RWPE2 (cell line): ENCODE measurements around the gene PDS5B.
A peak's percentile ranks its signal among the peaks of the same experiment; 100 is the strongest.

Experiments
- ATAC-seq: fragments of 200-7000 bp; cut with Tn5 transposase; 3 replicates; pipeline ENCODE4 v1.9.1; 2021; ENCODE audit warnings: low read depth
- DNase-seq: peaks from one replicate; pipeline ENCODE4 v3.0.0-alpha.2; 2020; ENCODE audit warnings: low spot score
- H3K27ac ChIP-seq: fragments of 450-650 bp; 2 replicates; pipeline ENCODE4 v1.5.1; 2017; ENCODE audit warnings: mild to moderate bottlenecking; ENCODE audit not compliant: poor library complexity, severe bottlenecking
- H3K27me3 ChIP-seq: fragments of 250-450 bp; sonication (Bioruptor Pico); 2 replicates; pipeline ENCODE4 v1.5.1; 2021; ENCODE audit warnings: mild to moderate bottlenecking, moderate library complexity; ENCODE audit not compliant: insufficient read depth, poor library complexity, severe bottlenecking
- H3K36me3 ChIP-seq: fragments of 250-450 bp; sonication (Bioruptor Pico); 2 replicates; pipeline ENCODE4 v1.5.1; 2020; ENCODE audit warnings: low read depth, mild to moderate bottlenecking, moderate library complexity
- H3K4me1 ChIP-seq: fragments of 250-450 bp; sonication (Bioruptor Pico); 2 replicates; pipeline ENCODE4 v1.5.1; 2021; ENCODE audit warnings: mild to moderate bottlenecking, moderate library complexity; ENCODE audit not compliant: insufficient read depth, poor library complexity, severe bottlenecking
- H3K4me3 ChIP-seq: fragments of 250-450 bp; sonication (Bioruptor Pico); 2 replicates; pipeline ENCODE4 v1.5.1; 2021; ENCODE audit warnings: mild to moderate bottlenecking, moderate library complexity; ENCODE audit not compliant: severe bottlenecking
- H3K9me3 ChIP-seq: fragments of 250-450 bp; sonication (Bioruptor Pico); 2 replicates; pipeline ENCODE4 v1.5.1; 2021; ENCODE audit warnings: mild to moderate bottlenecking, moderate library complexity; ENCODE audit not compliant: severe bottlenecking
- CTCF ChIP-seq: fragments of 450-650 bp; IDR thresholded peaks from one replicate; pipeline ENCODE4 v1.5.1; 2017; ENCODE audit warnings: mild to moderate bottlenecking, moderate library complexity; ENCODE audit not compliant: poor library complexity, severe bottlenecking

Gene PDS5B

DNA sequence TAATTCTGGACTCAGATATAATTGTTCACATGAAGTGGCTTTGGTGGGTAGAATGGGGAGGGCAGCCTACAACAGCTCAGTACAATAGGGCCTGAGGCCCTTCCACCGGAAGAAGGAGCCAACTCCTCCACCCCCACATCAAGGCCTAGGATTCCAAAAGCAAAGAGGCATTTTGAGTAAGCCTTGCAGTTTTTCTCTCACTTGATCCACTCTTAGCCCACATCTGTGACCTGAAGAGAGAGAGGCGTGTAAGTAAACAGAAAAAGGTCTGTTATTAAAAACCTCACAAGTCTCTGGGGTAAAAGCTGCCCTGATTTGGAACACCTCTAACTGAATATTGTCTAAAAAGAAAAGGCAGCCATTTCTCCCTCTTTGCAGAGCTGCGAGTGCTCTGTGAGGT lies 215.9 kb downstream of the PDS5B start:
- H3K9me3 ChIP-seq: no peaks in the 10 kb centered on the region
- H3K27ac ChIP-seq: no peak overlapping the region
- no peaks in the 10 kb centered on the region for H3K36me3 ChIP-seq
- no peak for DNase-seq
- TF ChIP-seq CTCF: no peak
- no peak overlapping the region for H3K4me3 ChIP-seq
- H3K27me3 ChIP-seq: no peaks in the 10 kb centered on the region
- ATAC-seq: no peak
- no peaks in the 10 kb centered on the region for H3K4me1 ChIP-seq

GRCh38 chr13:32804673-32805230 lies 218.5 kb downstream of the PDS5B start:
- H3K27me3 ChIP-seq: no peaks in the 10 kb centered on the region
- no peak for TF ChIP-seq CTCF
- DNase-seq (no peak), ATAC-seq (peak; percentile 61; the same call in 2 of the 3 replicates)
- H3K27ac ChIP-seq: no peak overlapping the region
- no peaks in the 10 kb centered on the region for H3K9me3 ChIP-seq
- no peak overlapping the region for H3K4me3 ChIP-seq
- no peaks in the 10 kb centered on the region for H3K4me1 ChIP-seq
- H3K36me3 ChIP-seq: no peaks in the 10 kb centered on the region

- H3K27ac ChIP-seq: no peak overlapping the region
- no peak overlapping the region for H3K4me3 ChIP-seq
These were observed 225.1 kb downstream of the PDS5B start for GRCh38 chr13:32811297-32811800.

DNA sequence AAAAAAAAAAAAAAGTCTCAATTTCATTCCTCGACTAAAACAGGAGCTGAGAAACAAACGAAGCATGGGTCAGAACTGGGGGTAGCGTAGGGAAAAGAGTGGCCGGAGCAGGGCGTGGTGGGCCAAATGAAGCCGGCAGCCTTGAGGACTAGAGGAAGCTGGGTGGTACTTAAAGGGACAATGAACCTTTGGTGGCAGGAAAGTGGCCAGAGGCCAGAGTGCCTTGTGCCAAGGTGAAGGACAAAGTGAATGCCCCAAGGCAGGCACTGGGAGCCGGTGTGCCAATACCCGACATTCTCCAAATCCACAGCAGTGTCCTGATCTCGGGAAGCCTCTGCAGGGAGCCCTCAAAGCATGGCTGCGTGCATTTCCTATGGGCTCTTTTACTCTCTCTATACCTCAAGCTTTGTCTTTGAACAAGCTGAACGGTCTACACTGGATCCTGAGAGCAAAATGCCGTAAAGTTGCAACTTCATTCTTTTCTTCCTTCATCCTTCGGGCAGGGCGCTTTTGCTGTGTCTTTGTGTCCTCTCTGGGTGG lies 235.0 kb downstream of the PDS5B start:
- H3K27ac ChIP-seq: no peak overlapping the region
- TF ChIP-seq CTCF: no peak

More at GRCh38 chr13:32811297-32811800, 225.1 kb downstream of the PDS5B start:
- no peak for ATAC-seq
- Histone ChIP-seq H3K9me3 (no peaks in the 10 kb centered on the region), H3K4me1 (no peaks in the 10 kb centered on the region), H3K36me3 (no peaks in the 10 kb centered on the region), H3K27me3 (no peaks in the 10 kb centered on the region)
- DNase-seq: no peak
- no peak for TF ChIP-seq CTCF

GRCh38 chr13:32822771-32823170 lies 236.5 kb downstream of the PDS5B start:
- ATAC-seq: no peak

More for the DNA sequence above, 235.0 kb downstream of the PDS5B start:
- Histone ChIP-seq H3K9me3 (no peaks in the 10 kb centered on the region), H3K4me3 (no peak overlapping the region), H3K27me3 (no peaks in the 10 kb centered on the region), H3K36me3 (no peaks in the 10 kb centered on the region), H3K4me1 (peaks cover 17% of the 10 kb centered on the region)
- ATAC-seq (no peak), DNase-seq (no peak)

More at GRCh38 chr13:32822771-32823170, 236.5 kb downstream of the PDS5B start:
- TF ChIP-seq CTCF: no peak
- DNase-seq: no peak
- no peak overlapping the region for H3K4me3 ChIP-seq
- no peaks in the 10 kb centered on the region for H3K36me3 ChIP-seq
- H3K4me1 ChIP-seq: peaks cover 17% of the 10 kb centered on the region
- H3K27ac ChIP-seq: no peak overlapping the region
- H3K27me3 ChIP-seq: no peaks in the 10 kb centered on the region
- H3K9me3 ChIP-seq: no peaks in the 10 kb centered on the region
